Esophagus squamous epithelium (tissue), 4 donors: ENCODE measurements around the gene GPATCH2L.

ENCODE experiments used
- POLR2A ChIP-seq, 4 donors: fragments of 450-650 bp; IDR thresholded peaks; one replicate each; pipeline ENCODE4 v1.6.1; 2017; ENCODE audit warnings: antibody characterized with exemption in 4 of 4, mild to moderate bottlenecking in 4 of 4, moderate library complexity in 3 of 4
- TF ChIP-seq, protein P1 (sequence below), 6 experiments: fragments of 450-650 bp in 4 of 6; fragments of 200-600 bp in 2 of 6; sonication (generic) in 2 of 6; IDR thresholded peaks; one replicate each; pipeline ENCODE4 v1.5.1; 2016 to 2019; ENCODE audit warnings: antibody characterized with exemption in 6 of 6, mild to moderate bottlenecking in 4 of 6, moderate library complexity in 4 of 6

DNA sequence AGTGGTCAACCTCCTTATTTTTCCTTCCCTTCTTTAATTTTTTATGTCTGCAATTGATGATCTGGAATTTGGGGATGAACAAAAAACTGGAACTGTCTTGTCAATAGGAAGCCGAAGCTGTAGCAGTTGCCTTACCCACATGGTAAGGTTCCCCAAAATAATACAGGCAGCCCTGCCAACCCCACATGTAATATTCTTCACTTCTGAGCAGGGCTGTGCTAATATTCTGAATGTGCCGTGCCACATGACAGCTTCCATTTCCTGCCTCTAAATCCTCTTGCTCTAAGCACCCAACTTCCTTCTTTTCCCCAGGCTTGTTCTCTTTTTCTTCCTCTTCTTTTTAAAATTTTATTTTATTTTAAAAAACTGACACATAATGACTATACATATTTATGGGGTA, 39.6 kb downstream of the GPATCH2L start:
- no peak for TF ChIP-seq POLR2A (IDR thresholded peaks at IDR 0.05)
- TF ChIP-seq, protein P1, sequence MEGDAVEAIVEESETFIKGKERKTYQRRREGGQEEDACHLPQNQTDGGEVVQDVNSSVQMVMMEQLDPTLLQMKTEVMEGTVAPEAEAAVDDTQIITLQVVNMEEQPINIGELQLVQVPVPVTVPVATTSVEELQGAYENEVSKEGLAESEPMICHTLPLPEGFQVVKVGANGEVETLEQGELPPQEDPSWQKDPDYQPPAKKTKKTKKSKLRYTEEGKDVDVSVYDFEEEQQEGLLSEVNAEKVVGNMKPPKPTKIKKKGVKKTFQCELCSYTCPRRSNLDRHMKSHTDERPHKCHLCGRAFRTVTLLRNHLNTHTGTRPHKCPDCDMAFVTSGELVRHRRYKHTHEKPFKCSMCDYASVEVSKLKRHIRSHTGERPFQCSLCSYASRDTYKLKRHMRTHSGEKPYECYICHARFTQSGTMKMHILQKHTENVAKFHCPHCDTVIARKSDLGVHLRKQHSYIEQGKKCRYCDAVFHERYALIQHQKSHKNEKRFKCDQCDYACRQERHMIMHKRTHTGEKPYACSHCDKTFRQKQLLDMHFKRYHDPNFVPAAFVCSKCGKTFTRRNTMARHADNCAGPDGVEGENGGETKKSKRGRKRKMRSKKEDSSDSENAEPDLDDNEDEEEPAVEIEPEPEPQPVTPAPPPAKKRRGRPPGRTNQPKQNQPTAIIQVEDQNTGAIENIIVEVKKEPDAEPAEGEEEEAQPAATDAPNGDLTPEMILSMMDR (IDR thresholded peaks at IDR 0.05): no peak
